HG03045 (cell line): ENCODE measurements around the gene TMC3.
A peak's percentile ranks its signal among the peaks of the same experiment; 100 is the strongest.

Source experiments
- ATAC-seq: cut with Tn5 transposase; IDR thresholded peaks from one replicate; pipeline ENCODE4 v1.9.1; 2021; ENCODE audit warnings: mild to moderate bottlenecking, moderate library complexity; ENCODE audit not compliant: unreplicated experiment

TMC3 gene

GRCh38 chr15:81301385-81301784 is 72.6 kb downstream of the TMC3 start:
- ATAC-seq, result no peak

- no peak for ATAC-seq
Measured at GRCh38 chr15:81299630-81300273, 74.3 kb downstream of the TMC3 start.

- ATAC-seq, result no peak
Measured at GRCh38 chr15:81299156-81299555, 74.9 kb downstream of the TMC3 start.

- ATAC-seq, result no peak
Measured at GRCh38 chr15:81298611-81299010, 75.4 kb downstream of the TMC3 start.

GRCh38 chr15:81297603-81298575 is 76.1 kb downstream of the TMC3 start:
- no peak for ATAC-seq

DNA sequence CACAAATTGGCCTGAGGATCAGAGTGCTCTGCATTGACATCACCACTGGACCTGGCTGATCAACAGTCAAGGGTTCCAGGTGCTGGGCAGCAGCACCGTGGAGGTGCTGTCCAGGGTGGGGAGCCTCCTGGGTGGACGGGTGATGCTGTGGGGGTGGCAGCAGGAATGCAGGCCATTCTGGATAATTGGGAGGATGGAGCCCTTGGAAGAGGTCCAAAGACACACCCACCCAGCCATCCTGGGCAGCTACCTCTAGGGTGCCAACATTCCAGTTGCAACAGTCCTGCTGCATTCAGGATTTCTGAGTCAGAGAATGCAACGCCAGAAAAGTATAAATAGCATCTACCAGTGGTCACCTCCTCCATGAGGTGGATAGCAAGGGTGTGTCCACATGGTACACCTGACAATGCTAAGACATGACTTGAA is 76.9 kb downstream of the TMC3 start:
- ATAC-seq, result no peak

- peak; percentile 47 for ATAC-seq
Measured at GRCh38 chr15:81296673-81297072, 77.3 kb downstream of the TMC3 start.

DNA sequence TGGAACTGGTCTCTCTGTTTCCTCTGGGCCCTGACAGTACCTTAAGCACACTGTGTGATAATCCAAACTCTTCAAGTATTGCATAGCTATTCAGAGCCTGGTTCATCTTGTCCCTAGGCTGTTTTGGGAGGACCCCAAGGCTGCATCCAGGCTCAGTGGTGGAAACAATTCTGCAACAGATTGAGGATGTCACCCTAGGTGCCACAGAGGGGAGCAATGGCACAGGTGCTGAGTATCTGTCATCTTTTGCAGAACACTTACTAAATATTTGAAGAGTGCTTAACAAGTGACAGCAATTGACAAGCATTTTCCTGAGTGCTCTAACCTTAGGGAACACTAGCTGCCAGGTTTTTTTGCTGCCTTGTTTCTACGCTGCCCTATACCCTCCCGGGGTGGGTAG is 77.8 kb downstream of the TMC3 start:
- ATAC-seq, result no peak

DNA sequence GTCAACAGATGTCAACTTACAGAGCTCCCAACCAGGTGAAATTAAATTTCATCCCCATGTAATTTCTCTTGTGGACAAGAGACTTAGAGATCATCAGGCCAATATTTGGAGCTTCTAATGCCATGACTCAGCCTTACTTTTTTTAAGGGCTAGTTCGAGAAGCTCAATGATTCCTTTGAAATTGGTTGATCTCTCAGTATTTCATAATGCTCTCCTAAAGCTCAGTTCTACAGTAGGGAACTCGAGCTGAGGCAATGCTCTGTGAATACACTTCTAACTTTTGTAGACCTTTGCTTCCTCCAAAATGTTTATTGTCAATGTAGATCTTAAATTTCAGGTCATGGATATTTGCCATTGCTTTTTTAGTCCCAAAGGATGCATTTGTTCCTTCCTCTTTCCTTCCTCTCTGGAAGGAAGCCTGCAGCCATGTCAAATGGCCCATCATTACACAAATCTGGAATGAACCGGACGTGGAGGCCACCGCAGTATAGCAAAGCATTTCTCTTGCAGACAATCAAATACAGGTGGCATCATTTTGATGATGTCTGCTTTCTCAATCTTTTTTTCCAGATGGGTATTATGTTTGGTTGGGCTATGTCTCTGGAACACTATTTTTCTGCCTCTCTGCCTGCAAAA is 78.4 kb downstream of the TMC3 start:
- ATAC-seq, result no peak

DNA sequence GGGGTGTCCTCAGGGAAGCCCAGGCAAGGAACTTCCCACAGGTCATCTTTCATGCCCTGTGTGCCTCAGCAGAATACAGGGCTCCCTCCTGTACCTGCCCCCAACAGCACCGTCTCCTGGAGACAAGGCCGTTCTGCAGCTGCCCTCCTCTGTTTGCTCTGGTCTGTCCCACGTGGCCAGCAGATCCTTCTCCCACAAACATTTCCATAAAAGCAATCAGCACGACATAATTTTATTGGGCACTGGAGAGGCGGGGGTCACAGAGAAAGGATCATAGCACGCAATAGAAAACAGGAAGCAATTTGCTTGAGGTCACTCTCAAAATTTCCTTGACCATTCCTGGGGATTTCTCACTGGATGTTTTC is 79.5 kb downstream of the TMC3 start:
- no peak for ATAC-seq

DNA sequence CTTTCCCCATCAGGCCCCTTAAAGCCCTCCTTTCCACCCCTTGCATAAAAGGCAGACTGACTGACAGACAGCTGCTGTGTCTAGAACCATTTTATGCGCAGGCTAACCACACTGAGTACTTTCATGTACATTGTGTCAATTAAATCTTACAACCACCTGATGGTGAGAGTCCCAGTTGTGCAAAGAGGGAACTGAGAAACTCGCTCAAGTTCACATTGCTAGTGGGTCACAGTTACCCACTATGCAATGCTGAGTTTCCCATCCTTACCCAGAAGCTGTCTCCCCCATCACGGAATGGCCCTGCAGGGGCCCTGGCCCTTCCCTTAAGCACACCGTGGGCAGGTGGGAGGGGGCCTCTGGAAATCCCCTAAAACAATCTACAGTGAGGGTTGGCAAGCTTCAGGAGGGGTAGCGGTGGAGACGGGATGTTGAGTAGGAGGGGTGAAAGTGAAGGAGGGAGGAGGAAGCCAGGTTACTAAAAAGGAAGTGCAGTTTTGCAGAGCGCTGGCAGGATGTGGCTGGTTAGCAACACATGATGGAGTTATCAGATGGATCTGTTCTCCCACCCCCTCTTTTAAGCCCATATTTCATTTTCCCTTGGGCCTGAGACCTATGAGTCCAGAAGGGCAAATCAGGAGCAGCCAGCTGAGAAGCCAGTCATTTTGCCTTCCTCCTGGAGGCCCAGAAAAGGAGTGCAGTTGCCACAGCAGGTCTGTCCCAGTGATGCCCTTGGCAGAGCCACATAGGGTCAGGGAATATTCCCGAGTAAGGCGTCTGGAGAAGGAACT is 80.1 kb downstream of the TMC3 start:
- ATAC-seq, result peak; percentile 55

DNA sequence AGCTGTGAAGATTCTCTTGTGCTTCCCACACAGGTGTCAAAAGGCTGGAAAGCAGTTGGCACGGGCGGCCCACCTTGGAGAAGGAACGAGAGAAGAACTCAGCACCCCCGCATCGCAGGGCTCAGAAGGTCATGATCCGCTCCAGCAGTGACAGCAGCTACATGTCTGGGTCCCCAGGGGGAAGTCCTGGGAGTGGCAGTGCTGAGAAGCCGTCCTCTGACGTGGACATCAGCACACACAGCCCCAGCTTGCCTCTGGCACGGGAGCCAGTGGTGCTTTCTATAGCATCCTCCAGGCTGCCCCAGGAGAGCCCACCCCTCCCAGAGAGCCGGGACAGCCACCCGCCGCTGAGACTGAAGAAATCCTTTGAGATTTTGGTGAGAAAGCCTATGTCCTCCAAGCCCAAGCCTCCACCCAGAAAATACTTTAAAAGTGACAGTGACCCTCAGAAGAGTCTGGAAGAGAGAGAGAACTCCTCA is 81.5 kb downstream of the TMC3 start:
- peak; percentile 37 for ATAC-seq

DNA sequence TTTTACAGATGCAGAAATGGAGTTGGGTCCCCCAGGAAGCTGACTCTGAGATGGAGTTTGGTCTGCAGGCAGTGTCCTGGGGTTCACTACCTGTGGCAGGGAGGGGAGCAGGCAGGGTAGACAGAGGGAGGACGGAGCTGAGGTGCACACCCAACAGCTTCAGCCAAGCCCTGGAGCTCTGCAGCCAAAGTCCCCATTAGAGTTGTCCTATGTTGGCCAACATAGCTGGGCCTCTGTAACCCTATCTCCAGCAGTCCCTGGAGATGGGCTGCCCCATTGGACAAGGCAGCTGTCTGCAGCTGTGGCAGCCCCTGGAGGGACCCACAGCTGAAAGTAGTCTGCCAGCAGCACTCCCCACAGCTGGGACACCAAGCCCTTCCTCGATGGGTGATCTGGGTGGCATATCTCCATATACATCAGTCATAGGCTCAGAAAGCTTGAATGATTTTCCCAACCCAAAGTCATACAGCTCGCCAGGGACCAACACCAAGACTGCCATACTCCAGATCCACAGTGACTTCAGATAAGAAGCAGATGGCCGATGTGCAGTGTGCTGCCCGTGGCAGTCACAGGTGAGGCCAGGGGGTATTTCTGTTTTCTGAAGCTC is 82.0 kb downstream of the TMC3 start:
- peak; percentile 2 for ATAC-seq

GRCh38 chr15:81289910-81290309 is 84.1 kb downstream of the TMC3 start:
- no peak for ATAC-seq

DNA sequence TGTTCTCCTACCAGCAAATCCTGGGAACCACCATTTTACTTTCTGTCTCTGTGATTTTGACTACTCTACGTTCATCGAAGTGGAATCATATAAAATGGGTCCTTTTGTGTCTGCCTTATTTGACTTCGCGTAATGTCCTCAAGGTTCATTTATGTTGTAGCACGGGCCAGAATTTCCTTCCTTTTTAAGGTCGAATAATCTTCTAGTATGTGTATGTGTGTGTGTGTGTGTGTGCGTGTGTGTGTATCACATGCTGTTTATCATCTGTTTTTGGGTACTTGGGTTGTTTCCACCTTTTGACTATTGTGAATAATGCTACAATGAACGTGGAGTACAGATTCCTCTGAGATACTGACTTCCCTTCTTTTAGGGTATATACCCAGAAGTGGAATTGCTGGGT is 85.4 kb downstream of the TMC3 start:
- no peak for ATAC-seq

GRCh38 chr15:81288040-81288439 is 86.0 kb downstream of the TMC3 start:
- ATAC-seq, result no peak

DNA sequence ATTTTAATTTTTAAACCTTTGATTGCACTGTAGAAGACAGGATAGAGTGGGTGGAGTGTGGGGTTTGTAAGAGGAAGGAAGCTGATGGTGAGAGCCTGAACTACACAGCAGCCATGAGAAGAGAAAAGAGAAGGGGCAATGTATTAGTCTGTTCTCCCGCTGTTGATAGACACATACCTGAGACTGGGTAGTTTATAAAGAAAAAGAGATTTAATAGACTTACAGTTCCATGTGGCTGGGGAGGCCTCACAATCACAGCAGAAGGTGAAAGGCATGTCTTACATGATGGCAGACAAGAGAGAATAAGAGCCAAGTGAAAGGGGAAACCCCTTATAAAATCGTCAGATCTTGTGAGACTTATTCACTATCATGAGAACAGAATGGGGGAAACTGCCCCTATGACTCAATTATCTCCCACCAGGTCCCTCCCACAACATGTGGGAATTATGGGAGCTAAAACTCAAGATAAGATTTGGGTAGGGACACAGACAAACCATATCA is 87.3 kb downstream of the TMC3 start:
- ATAC-seq, result no peak

- no peak for ATAC-seq
Measured at GRCh38 chr15:81285461-81285860, 88.6 kb downstream of the TMC3 start.

GRCh38 chr15:81284256-81285031 is 89.6 kb downstream of the TMC3 start:
- ATAC-seq, result no peak
